SK-N-SH treated with all-trans-retinoic acid at 6 μM for 48 hours (cell line): Measurements from ENCODE around the gene RASGRF2.

Experiments used
- OSR1 ChIP-seq: fragments of 250-450 bp; sonication (Bioruptor Pico); IDR thresholded peaks from 2 replicates; pipeline ENCODE4 v1.8.0; 2022; ENCODE audit warnings: moderate library complexity, mild to moderate bottlenecking, inconsistent platforms
- PPARA ChIP-seq: fragments of 250-450 bp; sonication (Bioruptor Pico); IDR thresholded peaks from 2 replicates; pipeline ENCODE4 v1.5.0; 2020; ENCODE audit warnings: mild to moderate bottlenecking, borderline replicate concordance
- TCF4 ChIP-seq: fragments of 250-450 bp; sonication (Bioruptor Pico); IDR thresholded peaks from 2 replicates; pipeline ENCODE4 v1.8.0; 2021; ENCODE audit warnings: mild to moderate bottlenecking, moderate library complexity, borderline replicate concordance
- TOX ChIP-seq: fragments of 250-450 bp; sonication (Bioruptor Pico); IDR thresholded peaks from 2 replicates; pipeline ENCODE4 v1.8.0; 2021; ENCODE audit warnings: mild to moderate bottlenecking, moderate library complexity, borderline replicate concordance
- ZC3H10 ChIP-seq: fragments of 250-450 bp; sonication (Bioruptor Pico); IDR thresholded peaks from 2 replicates; pipeline ENCODE4 v1.5.1; 2021; ENCODE audit warnings: mild to moderate bottlenecking, moderate library complexity
- ZFP3 ChIP-seq: fragments of 250-450 bp; sonication (Bioruptor Pico); IDR thresholded peaks from 2 replicates; pipeline ENCODE4 v1.5.0; 2020; ENCODE audit warnings: mild to moderate bottlenecking, moderate library complexity
- ZFP30 ChIP-seq: fragments of 450-650 bp; formaldehyde crosslinking; IDR thresholded peaks from 2 replicates; pipeline ENCODE4 v1.5.0; 2022; ENCODE audit warnings: mild to moderate bottlenecking, moderate library complexity
- ZNF8 ChIP-seq: fragments of 450-650 bp; formaldehyde crosslinking; IDR thresholded peaks from 2 replicates; pipeline ENCODE4 v1.5.0; 2020; ENCODE audit warnings: mild to moderate bottlenecking, moderate library complexity
- TF ChIP-seq, protein P1 (sequence below): fragments of 250-450 bp; sonication (Bioruptor Pico); IDR thresholded peaks from 2 replicates; pipeline ENCODE4 v1.8.0; 2021; ENCODE audit warnings: low read depth, mild to moderate bottlenecking, moderate library complexity, borderline replicate concordance
- TF ChIP-seq, protein P2 (sequence below): fragments of 250-450 bp; sonication (Bioruptor Pico); IDR thresholded peaks from 2 replicates; pipeline ENCODE4 v1.8.0; 2020; ENCODE audit warnings: mild to moderate bottlenecking, moderate library complexity, borderline replicate concordance
- TF ChIP-seq, protein P3 (sequence below): fragments of 250-450 bp; sonication (Bioruptor Pico); IDR thresholded peaks from 2 replicates; pipeline ENCODE4 v1.5.1; 2020; ENCODE audit warnings: low read depth, mild to moderate bottlenecking, moderate library complexity

DNA sequence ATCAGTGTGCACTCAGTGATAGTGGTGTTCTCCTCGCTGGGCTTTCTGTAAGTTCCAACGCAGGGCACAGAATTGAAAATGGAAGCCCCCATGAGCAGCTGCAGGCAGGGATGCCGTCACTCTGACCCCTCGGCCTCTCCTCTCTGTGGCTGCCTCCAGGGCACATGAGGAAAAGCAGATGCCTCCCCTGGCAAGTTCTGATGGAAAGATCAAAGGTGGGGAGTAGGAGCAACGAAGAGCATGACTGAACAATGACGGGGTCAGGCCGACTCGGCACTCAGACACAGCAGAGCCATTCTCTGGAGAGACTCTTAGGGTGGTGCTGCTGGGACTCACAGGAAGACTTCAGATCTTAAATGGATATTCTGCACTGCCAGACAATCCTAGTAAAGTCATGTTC lies 207.4 kb downstream of the RASGRF2 start:
- no peak for TF ChIP-seq ZFP30 (CRISPR knock-in tag)
- TF ChIP-seq ZC3H10 (CRISPR knock-in tag): no peak
- TF ChIP-seq ZNF8 (CRISPR knock-in tag): no peak
- TF ChIP-seq, protein P1, sequence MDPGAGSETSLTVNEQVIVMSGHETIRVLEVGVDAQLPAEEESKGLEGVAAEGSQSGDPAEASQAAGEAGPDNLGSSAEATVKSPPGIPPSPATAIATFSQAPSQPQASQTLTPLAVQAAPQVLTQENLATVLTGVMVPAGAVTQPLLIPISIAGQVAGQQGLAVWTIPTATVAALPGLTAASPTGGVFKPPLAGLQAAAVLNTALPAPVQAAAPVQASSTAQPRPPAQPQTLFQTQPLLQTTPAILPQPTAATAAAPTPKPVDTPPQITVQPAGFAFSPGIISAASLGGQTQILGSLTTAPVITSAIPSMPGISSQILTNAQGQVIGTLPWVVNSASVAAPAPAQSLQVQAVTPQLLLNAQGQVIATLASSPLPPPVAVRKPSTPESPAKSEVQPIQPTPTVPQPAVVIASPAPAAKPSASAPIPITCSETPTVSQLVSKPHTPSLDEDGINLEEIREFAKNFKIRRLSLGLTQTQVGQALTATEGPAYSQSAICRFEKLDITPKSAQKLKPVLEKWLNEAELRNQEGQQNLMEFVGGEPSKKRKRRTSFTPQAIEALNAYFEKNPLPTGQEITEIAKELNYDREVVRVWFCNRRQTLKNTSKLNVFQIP: no peak
- TF ChIP-seq TOX (CRISPR knock-in tag): no peak
- TF ChIP-seq, protein P2, sequence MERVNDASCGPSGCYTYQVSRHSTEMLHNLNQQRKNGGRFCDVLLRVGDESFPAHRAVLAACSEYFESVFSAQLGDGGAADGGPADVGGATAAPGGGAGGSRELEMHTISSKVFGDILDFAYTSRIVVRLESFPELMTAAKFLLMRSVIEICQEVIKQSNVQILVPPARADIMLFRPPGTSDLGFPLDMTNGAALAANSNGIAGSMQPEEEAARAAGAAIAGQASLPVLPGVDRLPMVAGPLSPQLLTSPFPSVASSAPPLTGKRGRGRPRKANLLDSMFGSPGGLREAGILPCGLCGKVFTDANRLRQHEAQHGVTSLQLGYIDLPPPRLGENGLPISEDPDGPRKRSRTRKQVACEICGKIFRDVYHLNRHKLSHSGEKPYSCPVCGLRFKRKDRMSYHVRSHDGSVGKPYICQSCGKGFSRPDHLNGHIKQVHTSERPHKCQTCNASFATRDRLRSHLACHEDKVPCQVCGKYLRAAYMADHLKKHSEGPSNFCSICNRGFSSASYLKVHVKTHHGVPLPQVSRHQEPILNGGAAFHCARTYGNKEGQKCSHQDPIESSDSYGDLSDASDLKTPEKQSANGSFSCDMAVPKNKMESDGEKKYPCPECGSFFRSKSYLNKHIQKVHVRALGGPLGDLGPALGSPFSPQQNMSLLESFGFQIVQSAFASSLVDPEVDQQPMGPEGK (CRISPR knock-in tag): no peak
- TF ChIP-seq OSR1 (CRISPR knock-in tag): no peak
- TF ChIP-seq, protein P3, sequence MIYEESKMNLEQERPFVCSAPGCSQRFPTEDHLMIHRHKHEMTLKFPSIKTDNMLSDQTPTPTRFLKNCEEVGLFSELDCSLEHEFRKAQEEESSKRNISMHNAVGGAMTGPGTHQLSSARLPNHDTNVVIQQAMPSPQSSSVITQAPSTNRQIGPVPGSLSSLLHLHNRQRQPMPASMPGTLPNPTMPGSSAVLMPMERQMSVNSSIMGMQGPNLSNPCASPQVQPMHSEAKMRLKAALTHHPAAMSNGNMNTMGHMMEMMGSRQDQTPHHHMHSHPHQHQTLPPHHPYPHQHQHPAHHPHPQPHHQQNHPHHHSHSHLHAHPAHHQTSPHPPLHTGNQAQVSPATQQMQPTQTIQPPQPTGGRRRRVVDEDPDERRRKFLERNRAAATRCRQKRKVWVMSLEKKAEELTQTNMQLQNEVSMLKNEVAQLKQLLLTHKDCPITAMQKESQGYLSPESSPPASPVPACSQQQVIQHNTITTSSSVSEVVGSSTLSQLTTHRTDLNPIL (CRISPR knock-in tag): no peak
- TF ChIP-seq TCF4 (CRISPR knock-in tag): no peak
- TF ChIP-seq ZFP3 (CRISPR knock-in tag): no peak
- TF ChIP-seq PPARA (CRISPR knock-in tag): no peak
